Astrocyte (in vitro differentiated cells and primary cell): ENCODE data around the gene ANKHD1. TPM values are rescaled to one million over a fixed set of nuclear protein-coding genes. Genes with fewer than 3 reads are reported as not detected.

Experiments used
- DNase-seq: peaks from one replicate; pipeline ENCODE4 v3.0.0-alpha.2; 2010; ENCODE audit warnings: low read depth
- FAIRE-seq: peaks from 2 replicates; lab custom pipeline; 2011; peaks lifted over from hg19 to GRCh38; lab: Jason Lieb, UNC
- H2AFZ ChIP-seq: 2 replicates; pipeline ENCODE4 v1.6.0; 2012; ENCODE audit warnings: low read depth, low read length, inconsistent platforms
- H3K27ac ChIP-seq: 2 replicates; pipeline ENCODE4 v1.5.1; 2011; ENCODE audit warnings: low read depth, low read length, inconsistent platforms
- H3K27me3 ChIP-seq: 2 replicates; pipeline ENCODE4 v1.6.0; 2011; ENCODE audit warnings: low read length, inconsistent platforms; ENCODE audit not compliant: insufficient read depth
- H3K36me3 ChIP-seq: 2 replicates; pipeline ENCODE4 v1.5.1; 2011; ENCODE audit warnings: low read length, inconsistent platforms; ENCODE audit not compliant: insufficient read depth
- H3K4me1 ChIP-seq: 2 replicates; pipeline ENCODE4 v1.5.1; 2011; ENCODE audit warnings: low read length, inconsistent platforms; ENCODE audit not compliant: insufficient read depth
- H3K4me2 ChIP-seq: 2 replicates; pipeline ENCODE4 v1.6.0; 2012; ENCODE audit warnings: low read length, inconsistent platforms
- H3K4me3 ChIP-seq: 2 replicates; pipeline ENCODE4 v1.5.1; 2011; ENCODE audit warnings: low read depth, mild to moderate bottlenecking, low read length, inconsistent platforms; ENCODE audit not compliant: insufficient read depth
- H3K79me2 ChIP-seq: 2 replicates; pipeline ENCODE4 v1.6.0; 2012; ENCODE audit warnings: mild to moderate bottlenecking, low read length, inconsistent platforms; ENCODE audit not compliant: insufficient read depth
- H3K9ac ChIP-seq: 2 replicates; pipeline ENCODE4 v1.6.0; 2012; ENCODE audit warnings: mild to moderate bottlenecking, low read length, inconsistent platforms
- H3K9me3 ChIP-seq: 2 replicates; pipeline ENCODE4 v1.5.1; 2012; ENCODE audit warnings: low read depth, mild to moderate bottlenecking, low read length, inconsistent platforms; ENCODE audit not compliant: insufficient read depth
- H4K20me1 ChIP-seq: 2 replicates; pipeline ENCODE4 v1.6.0; 2012; ENCODE audit warnings: low read length, inconsistent platforms; ENCODE audit not compliant: insufficient read depth
- H3K27ac Mint-ChIP-seq: one replicate; pipeline ENCODE4 v1.8.0; 2021; ENCODE audit warnings: mild to moderate bottlenecking, mixed read lengths; ENCODE audit not compliant: unreplicated experiment
- H3K27me3 Mint-ChIP-seq: one replicate; pipeline ENCODE4 v1.8.0; 2021; ENCODE audit warnings: low read depth, mixed read lengths; ENCODE audit not compliant: unreplicated experiment
- H3K36me3 Mint-ChIP-seq: one replicate; pipeline ENCODE4 v1.8.0; 2021; ENCODE audit warnings: low read depth, mixed read lengths; ENCODE audit not compliant: unreplicated experiment
- H3K4me1 Mint-ChIP-seq: one replicate; pipeline ENCODE4 v1.8.0; 2021; ENCODE audit warnings: low read depth, mixed read lengths; ENCODE audit not compliant: unreplicated experiment
- H3K4me3 Mint-ChIP-seq: one replicate; pipeline ENCODE4 v1.8.0; 2021; ENCODE audit warnings: mild to moderate bottlenecking, moderate library complexity, mixed read lengths; ENCODE audit not compliant: unreplicated experiment
- H3K9me3 Mint-ChIP-seq: one replicate; pipeline ENCODE4 v1.8.0; 2021; ENCODE audit warnings: mild to moderate bottlenecking, mixed read lengths; ENCODE audit not compliant: unreplicated experiment
- CTCF ChIP-seq: IDR thresholded peaks from 2 replicates; pipeline ENCODE4 v1.5.1; 2011; ENCODE audit warnings: low read depth, mild to moderate bottlenecking, inconsistent platforms, low read length, moderate library complexity; ENCODE audit not compliant: insufficient read depth
- EZH2 ChIP-seq: IDR thresholded peaks from 2 replicates; pipeline ENCODE4 v1.6.1; 2012; ENCODE audit warnings: mild to moderate bottlenecking, low read length, inconsistent platforms; ENCODE audit not compliant: insufficient read depth
- total RNA-seq: library from RNA; stranded (reverse); gene quantifications from 2 replicates; pipeline ENCODE4 v1.2.1, GENCODE V29; 2021

ANKHD1 gene
- total RNA-seq, 1 donor from 2014 or later = 56.5 TPM

DNA sequence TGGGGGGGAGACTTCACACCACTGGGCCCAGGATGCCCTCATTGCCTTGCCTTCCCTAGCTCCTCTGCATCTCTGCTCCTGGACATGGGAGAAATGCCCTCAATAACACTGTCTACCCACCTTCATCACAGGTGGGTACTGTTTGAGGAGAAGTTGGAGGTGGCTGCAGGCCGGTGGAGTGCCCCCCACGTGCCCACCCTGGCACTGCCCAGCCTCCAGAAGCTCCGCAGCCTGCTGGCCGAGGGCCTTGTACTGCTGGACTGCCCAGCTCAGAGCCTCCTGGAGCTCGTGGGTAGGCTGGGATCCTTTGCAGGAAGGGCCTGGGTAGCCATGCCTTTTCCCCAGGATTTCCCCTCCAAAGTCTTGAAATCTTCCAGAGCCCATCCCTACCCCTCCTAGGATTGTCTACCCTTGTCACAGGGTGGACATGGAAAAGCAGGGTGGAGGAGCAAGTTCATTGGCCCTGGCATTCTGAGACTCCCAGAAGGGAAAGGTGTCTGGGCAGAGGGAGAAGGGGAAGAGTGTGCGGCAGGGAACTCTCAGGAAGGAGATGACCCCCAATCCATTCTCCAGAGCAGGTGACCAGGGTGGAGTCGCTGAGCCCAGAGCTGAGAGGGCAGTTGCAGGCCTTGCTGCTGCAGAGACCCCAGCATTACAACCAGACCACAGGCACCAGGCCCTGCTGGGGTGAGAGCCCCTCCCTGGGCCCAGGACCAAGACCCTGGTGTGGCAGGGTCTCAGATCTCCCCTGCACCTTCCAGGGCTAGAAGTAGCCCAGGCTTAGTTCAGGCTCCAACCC, 40.8 kb upstream of the ANKHD1 start:
- no peak overlapping the region for H3K4me2 ChIP-seq
- Mint-ChIP-seq H3K27me3 (peaks cover 16% of the 10 kb centered on the region), H3K4me3 (no peak overlapping the region), H3K27ac (no peak overlapping the region), H3K4me1 (peaks cover 5% of the 10 kb centered on the region), H3K36me3 (no peaks in the 10 kb centered on the region), H3K9me3 (no peaks in the 10 kb centered on the region)
- peaks cover 4% of the 10 kb centered on the region for H3K4me1 ChIP-seq
- H3K9ac ChIP-seq = no peak overlapping the region
- no peak overlapping the region for H3K4me3 ChIP-seq
- H4K20me1 ChIP-seq = no peaks in the 10 kb centered on the region
- TF ChIP-seq EZH2 = no peak
- TF ChIP-seq CTCF = no peak
- H3K36me3 ChIP-seq = no peaks in the 10 kb centered on the region
- no peak overlapping the region for H3K27ac ChIP-seq
- H2AFZ ChIP-seq = no peak overlapping the region
- H3K27me3 ChIP-seq = no peaks in the 10 kb centered on the region
- H3K9me3 ChIP-seq = no peaks in the 10 kb centered on the region
- H3K79me2 ChIP-seq = no peaks in the 10 kb centered on the region
- no peak for DNase-seq
- FAIRE-seq = no peak

DNA sequence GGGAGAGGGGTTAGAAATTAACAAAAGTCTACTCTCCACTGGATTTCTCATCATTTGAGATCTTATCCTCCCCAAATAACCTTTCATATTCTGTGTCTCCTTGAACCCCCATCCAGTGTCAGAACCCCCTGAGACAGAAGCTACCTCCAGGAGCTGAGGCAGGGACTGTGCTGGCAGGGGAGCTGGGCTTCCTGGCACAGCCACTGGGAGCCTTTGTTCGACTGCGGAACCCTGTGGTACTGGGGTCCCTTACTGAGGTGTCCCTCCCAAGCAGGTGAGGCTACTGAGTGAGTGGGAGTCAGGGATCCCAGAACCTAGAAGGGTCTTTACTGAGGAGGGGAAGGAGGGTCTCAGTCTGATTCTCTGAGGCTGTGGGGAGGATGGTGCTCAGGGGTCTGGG, 39.7 kb upstream of the ANKHD1 start:
- FAIRE-seq = no peak

More for the DNA sequence above, 39.7 kb upstream of the ANKHD1 start:
- peaks cover 19% of the 10 kb centered on the region for H3K27me3 Mint-ChIP-seq
- H3K36me3 Mint-ChIP-seq = no peaks in the 10 kb centered on the region
- no peak overlapping the region for H2AFZ ChIP-seq
- H3K4me2 ChIP-seq = no peak overlapping the region
- no peaks in the 10 kb centered on the region for H3K9me3 Mint-ChIP-seq
- no peaks in the 10 kb centered on the region for H4K20me1 ChIP-seq
- no peak for DNase-seq
- H3K79me2 ChIP-seq = no peaks in the 10 kb centered on the region
- no peaks in the 10 kb centered on the region for H3K36me3 ChIP-seq
- H3K4me1 Mint-ChIP-seq = peaks cover 5% of the 10 kb centered on the region
- no peak overlapping the region for H3K27ac Mint-ChIP-seq
- peaks cover 4% of the 10 kb centered on the region for H3K4me1 ChIP-seq
- no peak overlapping the region for H3K27ac ChIP-seq
- H3K9ac ChIP-seq = no peak overlapping the region
- no peaks in the 10 kb centered on the region for H3K27me3 ChIP-seq
- no peak for TF ChIP-seq EZH2
- no peak for TF ChIP-seq CTCF
- H3K4me3 ChIP-seq = no peak overlapping the region
- no peaks in the 10 kb centered on the region for H3K9me3 ChIP-seq
- H3K4me3 Mint-ChIP-seq = peak overlapping the region; percentile 72
